Measurements from ENCODE around the gene UBE2E1. TPM values are rescaled to one million over a fixed set of nuclear protein-coding genes. Genes with fewer than 3 reads are reported as not detected.

UBE2E1 gene
- total RNA-seq, 4 donors from 2014 or later: 32.6 to 62.5 (median 55.9) TPM

GRCh38 chr3:23785097-23785645 lies 20.6 kb upstream of the UBE2E1 start:
- DNase-seq (ENCODE audit: low spot score in 2 of 2): no peak
- 51 to 53% methylated on average over 6 of the region's 6 CpGs for WGBS, 2 donors
- TF ChIP-seq CTCF (IDR thresholded peaks at IDR 0.05) (no peak), POLR2A (IDR thresholded peaks at IDR 0.05) (no peak)
- no peak overlapping the region for H3K4me3 ChIP-seq (ENCODE audit: low read depth, poor library complexity, severe bottlenecking)
- intact Hi-C loops (cut with DNase I; ENCODE audit: low total_unique reads): no loop called here

GRCh38 chr3:23785882-23786281 lies 19.9 kb upstream of the UBE2E1 start:
- intact Hi-C loops (cut with DNase I; ENCODE audit: low total_unique reads): no loop called here
- no peak for DNase-seq (ENCODE audit: low spot score in 2 of 2)
- WGBS, 2 donors: 36% methylated on average over 2 of the region's 2 CpGs
- TF ChIP-seq CTCF (IDR thresholded peaks at IDR 0.05) (no peak), POLR2A (IDR thresholded peaks at IDR 0.05) (no peak)
- no peak overlapping the region for H3K4me3 ChIP-seq (ENCODE audit: low read depth, poor library complexity, severe bottlenecking)

GRCh38 chr3:23791678-23792077 lies 14.1 kb upstream of the UBE2E1 start:
- no peak for TF ChIP-seq CTCF (IDR thresholded peaks at IDR 0.05)
- TF ChIP-seq POLR2A (IDR thresholded peaks at IDR 0.05): no peak
- 82 to 93% methylated on average over 2 of the region's 2 CpGs for WGBS, 2 donors
- intact Hi-C loops (cut with DNase I; ENCODE audit: low total_unique reads): no loop called here
- DNase-seq (ENCODE audit: low spot score in 2 of 2): no peak
- no peak overlapping the region for H3K4me3 ChIP-seq (ENCODE audit: low read depth, poor library complexity, severe bottlenecking)

- TF ChIP-seq POLR2A (IDR thresholded peaks at IDR 0.05): no peak
- TF ChIP-seq CTCF (IDR thresholded peaks at IDR 0.05): no peak
- DNase-seq (ENCODE audit: low spot score in 2 of 2): no peak
- H3K4me3 ChIP-seq (ENCODE audit: low read depth, poor library complexity, severe bottlenecking): no peak overlapping the region
- WGBS, 2 donors: 87 to 88% methylated on average over 4 of the region's 4 CpGs
- intact Hi-C loops (cut with DNase I; ENCODE audit: low total_unique reads): no loop called here
These were observed 12.1 kb upstream of the UBE2E1 start for GRCh38 chr3:23793528-23794134.

GRCh38 chr3:23795096-23795495 lies 10.7 kb upstream of the UBE2E1 start:
- no peak for DNase-seq (ENCODE audit: low spot score in 2 of 2)
- no peak for TF ChIP-seq POLR2A (IDR thresholded peaks at IDR 0.05)
- TF ChIP-seq CTCF (IDR thresholded peaks at IDR 0.05): no peak
- intact Hi-C loops (cut with DNase I; ENCODE audit: low total_unique reads): no loop called here
- no peak overlapping the region for H3K4me3 ChIP-seq (ENCODE audit: low read depth, poor library complexity, severe bottlenecking)

- no peak overlapping the region for H3K4me3 ChIP-seq (ENCODE audit: low read depth, poor library complexity, severe bottlenecking)
- WGBS, 2 donors: 78 to 84% methylated on average over 2 of the region's 2 CpGs
- TF ChIP-seq POLR2A (IDR thresholded peaks at IDR 0.05) (no peak), CTCF (IDR thresholded peaks at IDR 0.05) (no peak)
- DNase-seq (ENCODE audit: low spot score in 2 of 2): no peak
- intact Hi-C loops (cut with DNase I; ENCODE audit: low total_unique reads): no loop called here
These were observed 9.2 kb upstream of the UBE2E1 start for GRCh38 chr3:23796518-23796917.
